K562 (cell line): Measurements from ENCODE around the gene CACNA1I. TPM values are rescaled to one million over a fixed set of nuclear protein-coding genes. Genes with fewer than 3 reads are reported as not detected.

ENCODE experiments used
- ATAC-seq: fragments of 200-7000 bp; cut with Tn5 transposase; 3 replicates; pipeline ENCODE4 v1.9.1; 2020; ENCODE audit warnings: moderate library complexity
- BruUV-seq: library from RNA; stranded (reverse); fragments of 400-500 nt; replicated peaks from 2 replicates; lab custom pipeline; 2021; lab: Mats Ljungman, UMichigan
- CTCF ChIA-PET: fragments of 300-600 bp; formaldehyde crosslinking; extraction: SDS; loops from one replicate; lab custom pipeline; 2021; ENCODE audit warnings: low intra/inter-chr PET ratio; lab: Yijun Ruan, JAX
- POLR2A ChIA-PET: fragments of 300-600, 350-650 bp; sonication (Branson Sonifier 250); formaldehyde crosslinking; extraction: SDS; loops from one replicate; lab custom pipeline; 2021; ENCODE audit warnings: antibody characterized with exemption, inconsistent platforms; lab: Yijun Ruan, JAX
- DNase-seq, 4 experiments: peaks; one replicate each; pipeline versions ENCODE4 v3.0.0 to v3.0.0-alpha.2; 2011 to 2018; ENCODE audit warnings: low spot score in 3 of 4, mixed read lengths in 3 of 4; ENCODE audit errors: extremely low read depth in 1 of 4
- FAIRE-seq: peaks from 2 replicates; lab custom pipeline; 2011; peaks lifted over from hg19 to GRCh38; lab: Jason Lieb, UNC
- H2AFZ ChIP-seq: 2 replicates; pipeline ENCODE4 v1.6.0; 2011; ENCODE audit warnings: low read depth, low read length, control low read depth, inconsistent platforms
- H3K27ac ChIP-seq: fragments of 200-600 bp; 3 replicates; pipeline ENCODE4 v1.8.0; 2011; ENCODE audit warnings: low read depth, mild to moderate bottlenecking, control low read depth, inconsistent platforms, low read length, moderate library complexity, mixed read lengths; ENCODE audit errors: extremely low read depth
- H3K27me3 ChIP-seq, 2 experiments: fragments of 300-600 bp in 1 of 2; 2 replicates in 1 of 2; 3 replicates in 1 of 2; pipeline versions ENCODE4 v1.6.0 to v1.8.0; 2011; ENCODE audit warnings: inconsistent platforms in 2 of 2, low read length in 2 of 2, mild to moderate bottlenecking in 1 of 2, mixed read lengths in 1 of 2, moderate library complexity in 1 of 2; ENCODE audit not compliant: control insufficient read depth in 2 of 2, insufficient read depth in 2 of 2
- H3K36me3 ChIP-seq: fragments of 300-600 bp; 3 replicates; pipeline ENCODE4 v1.8.0; 2011; ENCODE audit warnings: mild to moderate bottlenecking, low read length, inconsistent platforms; ENCODE audit not compliant: control insufficient read depth, insufficient read depth
- H3K4me1 ChIP-seq, 2 experiments: fragments of 200-600 bp in 1 of 2; replicated peaks in 1 of 2; 2 replicates in 1 of 2; 3 replicates in 1 of 2; pipeline versions ENCODE4 v1.5.1 to v1.8.0; 2011; ENCODE audit warnings: inconsistent platforms in 2 of 2, low read length in 2 of 2, mild to moderate bottlenecking in 1 of 2, mixed read lengths in 1 of 2, moderate library complexity in 1 of 2; ENCODE audit not compliant: control insufficient read depth in 2 of 2, insufficient read depth in 2 of 2
- H3K4me2 ChIP-seq: 2 replicates; pipeline ENCODE4 v1.6.1; 2011; ENCODE audit warnings: low read length, control low read depth, inconsistent platforms, mixed read lengths; ENCODE audit not compliant: insufficient read depth
- H3K4me3 ChIP-seq: fragments of 200-600 bp; sonication (generic), shearing (Covaris generic); 2 replicates; pipeline ENCODE4 v1.5.1; 2016; ENCODE audit warnings: control low read depth, inconsistent platforms
- H3K79me2 ChIP-seq: fragments of 200-600 bp; 3 replicates; pipeline ENCODE4 v1.8.0; 2011; ENCODE audit warnings: low read length, inconsistent platforms; ENCODE audit not compliant: control insufficient read depth, insufficient read depth
- H3K9ac ChIP-seq, 2 experiments: 2 replicates each; pipeline versions ENCODE4 v1.6.0 to v1.6.1; 2011; ENCODE audit warnings: low read depth in 2 of 2, low read length in 2 of 2, control low read depth in 1 of 2, inconsistent platforms in 1 of 2, mild to moderate bottlenecking in 1 of 2, mixed read lengths in 1 of 2; ENCODE audit not compliant: insufficient read depth in 1 of 2
- H3K9me1 ChIP-seq: one replicate; pipeline ENCODE4 v1.6.0; 2011; ENCODE audit warnings: inconsistent platforms, mild to moderate bottlenecking, low read length, moderate library complexity; ENCODE audit not compliant: control insufficient read depth, insufficient read depth
- H3K9me3 ChIP-seq: replicated peaks from 2 replicates; pipeline ENCODE4 v1.5.1; 2011; ENCODE audit warnings: low read depth, low read length, inconsistent platforms; ENCODE audit not compliant: control insufficient read depth, insufficient read depth
- H4K20me1 ChIP-seq: replicated peaks from 2 replicates; pipeline ENCODE4 v1.6.1; 2011; ENCODE audit warnings: low read length, inconsistent platforms, mixed read lengths; ENCODE audit not compliant: control insufficient read depth, insufficient read depth
- ARID1B ChIP-seq: fragments of 450-650 bp; IDR thresholded peaks from 2 replicates; pipeline ENCODE4 v1.6.1; 2016; ENCODE audit warnings: antibody characterized with exemption, mild to moderate bottlenecking, inconsistent platforms
- COPS2 ChIP-seq: fragments of 450-650 bp; conservative IDR thresholded peaks from 2 replicates; pipeline ENCODE4 v1.6.1; 2016; ENCODE audit warnings: mild to moderate bottlenecking, moderate library complexity
- CTBP1 ChIP-seq: fragments of 450-650 bp; IDR thresholded peaks from 2 replicates; pipeline ENCODE4 v1.6.1; 2016; ENCODE audit warnings: borderline replicate concordance
- ELF4 ChIP-seq: fragments of 450-650 bp; formaldehyde crosslinking; IDR thresholded peaks from 2 replicates; pipeline ENCODE4 v1.4.0; 2022; ENCODE audit warnings: missing genetic modification characterization
- HDAC1 ChIP-seq, 2 experiments: fragments of 450-650 bp; IDR thresholded peaks; 2 replicates each; pipeline ENCODE4 v1.6.1; 2016 to 2017; ENCODE audit warnings: inconsistent platforms in 1 of 2, mild to moderate bottlenecking in 1 of 2, moderate library complexity in 1 of 2
- NFE2 ChIP-seq: IDR thresholded peaks from 2 replicates; pipeline ENCODE4 v1.6.1; 2014; ENCODE audit warnings: antibody characterized with exemption, low read depth
- NFE2L1 ChIP-seq: fragments of 450-650 bp; IDR thresholded peaks from 2 replicates; pipeline ENCODE4 v1.6.1; 2016; ENCODE audit warnings: missing genetic modification characterization, low read depth, mild to moderate bottlenecking, missing compliant biosample characterization, moderate library complexity, borderline replicate concordance
- PBX2 ChIP-seq, 2 experiments: IDR thresholded peaks in 1 of 2; conservative IDR thresholded peaks in 1 of 2; 2 replicates each; pipeline ENCODE4 v1.6.1; 2016; ENCODE audit warnings: low read depth in 2 of 2, mild to moderate bottlenecking in 1 of 2, missing compliant biosample characterization in 1 of 2, missing genetic modification characterization in 1 of 2, moderate library complexity in 1 of 2
- POLR2B ChIP-seq: fragments of 450-650 bp; IDR thresholded peaks from 2 replicates; pipeline ENCODE4 v1.6.1; 2018; ENCODE audit warnings: low read depth; ENCODE audit not compliant: partially characterized antibody
- POU5F1 ChIP-seq: fragments of 150-350 bp; IDR thresholded peaks from 2 replicates; pipeline ENCODE4 v1.6.1; 2014; ENCODE audit warnings: borderline replicate concordance, low read length, low read depth, mild to moderate bottlenecking; ENCODE audit not compliant: partially characterized antibody
- RBM14 ChIP-seq: fragments of 200-400 bp; formaldehyde crosslinking; IDR thresholded peaks from 2 replicates; pipeline ENCODE4 v1.6.1; 2018; ENCODE audit warnings: low read depth, mild to moderate bottlenecking, low read length, moderate library complexity, borderline replicate concordance; ENCODE audit not compliant: insufficient read depth
- TCF15 ChIP-seq: fragments of 250-450 bp; sonication (Bioruptor Pico); IDR thresholded peaks from 2 replicates; pipeline ENCODE4 v1.8.0; 2022; ENCODE audit warnings: moderate library complexity, mild to moderate bottlenecking, inconsistent platforms
- TRIM24 ChIP-seq, 2 experiments: fragments of 450-650 bp; IDR thresholded peaks; 2 replicates each; pipeline ENCODE4 v1.6.1; 2016
- ZNF76 ChIP-seq: fragments of 250-450 bp; sonication (Bioruptor Pico); IDR thresholded peaks from 2 replicates; pipeline ENCODE4 v1.4.0; 2020; ENCODE audit warnings: mild to moderate bottlenecking, moderate library complexity, borderline replicate concordance
- WGBS: fragments of 100-300 bp; shearing (Covaris generic); methylation state at CpG from one replicate; pipeline ENCODE4 v1.1.6; 2016; ENCODE audit warnings: low coverage, mixed read lengths; ENCODE audit not compliant: insufficient coverage; ENCODE audit errors: missing lambda C conversion rate; 5-methylcytosine and 5-hydroxymethylcytosine counted together
- in situ Hi-C: fragments of 300-500 bp; cut with MboI; formaldehyde crosslinking; loops from 4 replicates; pipeline ENCODE4 v1.15.0; 2018; ENCODE audit warnings: inconsistent platforms, mixed read lengths
- intact Hi-C: fragments of 100-400 bp; cut with micrococcal nuclease; formaldehyde crosslinking; loops from 2 replicates; pipeline ENCODE4 v1.14.2; 2022
- polyA plus RNA-seq, 8 experiments: library from polyadenylated mRNA; depleted of rRNA in 4 of 8; stranded (reverse) in 5 of 8; unstranded in 3 of 8; fragments of >200 nt; fragmentation: Nextera tagmentation in 2 of 8; fragmentation: Illumina TruSeq in 1 of 8; extraction: Ambion mirVana in 2 of 8; extraction: Trizol in 1 of 8; gene quantifications; 2 replicates each; pipeline versions ENCODE4 v1.2.1 to v1.2.3, GENCODE V29; 2011 to 2014; ENCODE audit warnings: inconsistent platforms in 1 of 8, missing spikeins in 1 of 8
- total RNA-seq, 7 experiments: library from RNA; depleted of rRNA in 6 of 7; stranded (reverse); fragments of >200 nt in 6 of 7; fragmentation: Illumina TruSeq in 2 of 7; extraction: Trizol in 2 of 7; gene quantifications; 2 replicates each; pipeline versions ENCODE4 v1.2.1 to v1.2.3, GENCODE V29; 2011 to 2021; ENCODE audit warnings: low replicate concordance in 1 of 7

The CACNA1I gene
- total and polyA plus RNA-seq, 9 of the 15 experiments (the other 6 are each of a cell fraction or from before 2014, with no cell fraction given): 0.01 to 0.79 (median 0.32) TPM; not detected in 1

- H3K36me3 ChIP-seq: no peaks in the 10 kb centered on the region
- no peaks in the 10 kb centered on the region for H4K20me1 ChIP-seq
- ATAC-seq (no peak), DNase-seq (no peak), FAIRE-seq (no peak)
- H3K4me1 ChIP-seq: peaks cover 0 to 22% of the 10 kb centered on the region in 2 experiments; a peak in 2 of 5 replicates
- intact Hi-C loops (no loop called here), in situ Hi-C loops (no loop called here)
- H2AFZ ChIP-seq: no peak overlapping the region
- ChIA-PET POLR2A (no interaction called here), CTCF (no interaction called here)
- H3K27ac ChIP-seq: no peak overlapping the region
- 84% methylated on average over 10 of the region's 35 CpGs for WGBS
- no peaks in the 10 kb centered on the region for H3K9me3 ChIP-seq
- H3K4me3 ChIP-seq: no peak overlapping the region
- no peaks in the 10 kb centered on the region for H3K27me3 ChIP-seq
- H3K9ac ChIP-seq: no peak overlapping the region; a peak in 1 of 4 replicates
- no TSS peak for BruUV-seq
- no peak overlapping the region for H3K4me2 ChIP-seq
- no peaks in the 10 kb centered on the region for H3K9me1 ChIP-seq
- H3K79me2 ChIP-seq: no peaks in the 10 kb centered on the region
- no peak for TF ChIP-seq POU5F1
- no peak for TF ChIP-seq RBM14
- TF ChIP-seq COPS2: no peak
- no peak for TF ChIP-seq ELF4
- TF ChIP-seq NFE2L1 (tag): no peak
- TF ChIP-seq HDAC1 (IDR thresholded peaks at IDR 0.05): no peak
- TF ChIP-seq CTBP1: no peak
- no peak for TF ChIP-seq NFE2
- no peak for TF ChIP-seq POLR2B
- TF ChIP-seq TRIM24 (IDR thresholded peaks at IDR 0.05): no peak
- TF ChIP-seq TCF15 (CRISPR knock-in tag): no peak
- TF ChIP-seq ARID1B: no peak
- TF ChIP-seq PBX2 (CRISPR knock-in tag; IDR thresholded peaks at IDR 0.05; ENCODE audit: low read depth): no peak
- TF ChIP-seq PBX2 (tag; conservative IDR thresholded peaks at IDR 0.05; ENCODE audit: low read depth): no peak
- TF ChIP-seq ZNF76 (CRISPR knock-in tag): no peak
These were observed 77.5 kb downstream of the CACNA1I start for GRCh38 chr22:39647836-39648629.
